Fibroblast of skin of right quadriceps (primary cell): ENCODE measurements around the gene WDR70.
"Not testable (repeated sequence)": the region's sequence is repeated elsewhere in the genome, so short reads cannot be mapped to it uniquely, and the experiment has no call there.

Source experiments
- DNase-seq: peaks from one replicate; pipeline ENCODE4 v3.0.0-alpha.2; 2013

WDR70 gene

GRCh38 chr5:37575541-37576489 lies 196.7 kb downstream of the WDR70 start:
- DNase-seq: no peak

- no peak for DNase-seq
These were observed 197.4 kb downstream of the WDR70 start for GRCh38 chr5:37576552-37576951.

GRCh38 chr5:37578176-37578575 lies 199.1 kb downstream of the WDR70 start:
- DNase-seq: no peak

GRCh38 chr5:37580106-37580505 lies 201.0 kb downstream of the WDR70 start:
- no peak for DNase-seq

- no peak for DNase-seq
These were observed 203.1 kb downstream of the WDR70 start for GRCh38 chr5:37582202-37582601.

- DNase-seq: not testable (repeated sequence)
These were observed 214.2 kb downstream of the WDR70 start for GRCh38 chr5:37593292-37593691.

- DNase-seq: not testable (repeated sequence)
These were observed 215.7 kb downstream of the WDR70 start for GRCh38 chr5:37594864-37595263.

- DNase-seq: no peak
These were observed 219.6 kb downstream of the WDR70 start for GRCh38 chr5:37598733-37599132.

GRCh38 chr5:37601163-37601562 lies 222.0 kb downstream of the WDR70 start:
- DNase-seq: no peak

GRCh38 chr5:37603072-37603471 lies 224.0 kb downstream of the WDR70 start:
- DNase-seq: no peak

GRCh38 chr5:37604290-37604689 lies 225.2 kb downstream of the WDR70 start:
- DNase-seq: no peak

- no peak for DNase-seq
These were observed 227.0 kb downstream of the WDR70 start for GRCh38 chr5:37606148-37606547.

GRCh38 chr5:37606632-37607248 lies 227.6 kb downstream of the WDR70 start:
- no peak for DNase-seq

- DNase-seq: peak; percentile 93
These were observed 236.1 kb downstream of the WDR70 start for GRCh38 chr5:37615184-37615583.

GRCh38 chr5:37619353-37619752 lies 240.2 kb downstream of the WDR70 start:
- DNase-seq: peak; percentile 76

GRCh38 chr5:37622354-37622753 lies 243.2 kb downstream of the WDR70 start:
- DNase-seq: not testable (repeated sequence)

- DNase-seq: peak; percentile 24
These were observed 247.1 kb downstream of the WDR70 start for GRCh38 chr5:37626266-37626665.

- DNase-seq: no peak
These were observed 249.8 kb downstream of the WDR70 start for GRCh38 chr5:37628876-37629275.

GRCh38 chr5:37631939-37632338 lies 252.8 kb downstream of the WDR70 start:
- no peak for DNase-seq

- peak; percentile 38 for DNase-seq
These were observed 258.2 kb downstream of the WDR70 start for GRCh38 chr5:37637165-37637845.

- DNase-seq: no peak
These were observed 259.8 kb downstream of the WDR70 start for GRCh38 chr5:37638897-37639296.

- no peak for DNase-seq
These were observed 261.0 kb downstream of the WDR70 start for GRCh38 chr5:37640088-37640487.

- no peak for DNase-seq
These were observed 262.8 kb downstream of the WDR70 start for GRCh38 chr5:37641933-37642332.

GRCh38 chr5:37645707-37646106 lies 266.6 kb downstream of the WDR70 start:
- DNase-seq: no peak
